Body of pancreas (tissue), 4 donors: ENCODE results near the gene KDM4B. TPM values are rescaled to one million over a fixed set of nuclear protein-coding genes. Genes with fewer than 3 reads are reported as not detected.
A peak's percentile ranks its signal among the peaks of the same experiment; 100 is the strongest.

Experiments used
- ATAC-seq: fragments of 150-250 bp; one replicate; pipeline ENCODE4 v1.9.1; 2016
- DNase-seq, 4 donors: peaks; one replicate each; pipeline ENCODE4 v3.0.0-alpha.2; 2019
- H3K27ac ChIP-seq, 4 donors: fragments of 200-600 bp; sonication (generic); 1 replicate in 3 of 4; 2 replicates in 1 of 4; pipeline versions ENCODE4 v1.5.1 to v1.6.1; 2016 to 2019; ENCODE audit warnings: mild to moderate bottlenecking in 1 of 4, mixed read lengths in 1 of 4, moderate library complexity in 1 of 4
- H3K27me3 ChIP-seq, 2 donors: fragments of 200-600 bp; sonication (generic); one replicate each; pipeline ENCODE4 v1.6.0; 2016; ENCODE audit warnings: mild to moderate bottlenecking in 1 of 2
- H3K36me3 ChIP-seq, 2 donors: fragments of 200-600 bp; sonication (generic); replicated peaks in 1 of 2; 2 replicates each; pipeline ENCODE4 v1.5.1; 2016; ENCODE audit warnings: low read depth in 2 of 2; ENCODE audit not compliant: insufficient read depth in 1 of 2
- H3K4me1 ChIP-seq: fragments of 200-600 bp; sonication (generic); one replicate; pipeline ENCODE4 v1.6.0; 2016
- H3K4me3 ChIP-seq, 2 donors: fragments of 200-600 bp; sonication (generic); 1 replicate in 1 of 2; 2 replicates in 1 of 2; pipeline ENCODE4 v1.5.1; 2016 to 2019
- H3K9me3 ChIP-seq, 3 donors: fragments of 200-600 bp; sonication (generic); 1 replicate in 2 of 3; 2 replicates in 1 of 3; pipeline ENCODE4 v1.5.1; 2016
- POLR2A ChIP-seq, 3 donors: fragments of 450-650 bp; IDR thresholded peaks; one replicate each; pipeline ENCODE4 v1.6.1; 2016; ENCODE audit warnings: antibody characterized with exemption in 3 of 3, mild to moderate bottlenecking in 2 of 3
- WGBS, 2 donors: methylation state at CpG; one replicate each; pipeline ENCODE4 v1.1.5; 2017; 5-methylcytosine and 5-hydroxymethylcytosine counted together
- intact Hi-C: fragments of 100-400 bp; cut with DNase I; formaldehyde crosslinking; loops from one replicate; pipeline ENCODE4 v1.15.1; 2023
- total RNA-seq, 2 donors: library from RNA; depleted of rRNA; stranded (reverse); fragments of >200 nt; gene quantifications; one replicate each; pipeline ENCODE4 v1.1.0, GENCODE V29; 2016
- TF ChIP-seq, protein P1 (sequence below), 7 experiments: fragments of 450-650 bp in 4 of 7; fragments of 200-600 bp in 3 of 7; sonication (generic) in 3 of 7; IDR thresholded peaks; one replicate each; pipeline ENCODE4 v1.5.1; 2016 to 2019; ENCODE audit warnings: antibody characterized with exemption in 7 of 7

The KDM4B gene
- total RNA-seq, 2 donors from 2014 or later, result 18.9 to 35.3 TPM

- Histone ChIP-seq H3K27me3 (no peaks in the 10 kb centered on the region), H3K27ac (no peak overlapping the region), H3K4me1 (peaks cover 17% of the 10 kb centered on the region), H3K36me3 (no peaks in the 10 kb centered on the region), H3K4me3 (no peak overlapping the region), H3K9me3 (no peaks in the 10 kb centered on the region)
- no peak for ATAC-seq
- 58 to 67% methylated on average over 10 to 11 of the region's 11 CpGs for WGBS, 2 donors
- no peak for DNase-seq
- intact Hi-C loops, result no loop called here
- TF ChIP-seq POLR2A (IDR thresholded peaks at IDR 0.05), result no peak
- TF ChIP-seq, protein P1, sequence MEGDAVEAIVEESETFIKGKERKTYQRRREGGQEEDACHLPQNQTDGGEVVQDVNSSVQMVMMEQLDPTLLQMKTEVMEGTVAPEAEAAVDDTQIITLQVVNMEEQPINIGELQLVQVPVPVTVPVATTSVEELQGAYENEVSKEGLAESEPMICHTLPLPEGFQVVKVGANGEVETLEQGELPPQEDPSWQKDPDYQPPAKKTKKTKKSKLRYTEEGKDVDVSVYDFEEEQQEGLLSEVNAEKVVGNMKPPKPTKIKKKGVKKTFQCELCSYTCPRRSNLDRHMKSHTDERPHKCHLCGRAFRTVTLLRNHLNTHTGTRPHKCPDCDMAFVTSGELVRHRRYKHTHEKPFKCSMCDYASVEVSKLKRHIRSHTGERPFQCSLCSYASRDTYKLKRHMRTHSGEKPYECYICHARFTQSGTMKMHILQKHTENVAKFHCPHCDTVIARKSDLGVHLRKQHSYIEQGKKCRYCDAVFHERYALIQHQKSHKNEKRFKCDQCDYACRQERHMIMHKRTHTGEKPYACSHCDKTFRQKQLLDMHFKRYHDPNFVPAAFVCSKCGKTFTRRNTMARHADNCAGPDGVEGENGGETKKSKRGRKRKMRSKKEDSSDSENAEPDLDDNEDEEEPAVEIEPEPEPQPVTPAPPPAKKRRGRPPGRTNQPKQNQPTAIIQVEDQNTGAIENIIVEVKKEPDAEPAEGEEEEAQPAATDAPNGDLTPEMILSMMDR (IDR thresholded peaks at IDR 0.05), result no peak
Observed at GRCh38 chr19:4987256-4987655, 18.3 kb downstream of the KDM4B start.

DNA sequence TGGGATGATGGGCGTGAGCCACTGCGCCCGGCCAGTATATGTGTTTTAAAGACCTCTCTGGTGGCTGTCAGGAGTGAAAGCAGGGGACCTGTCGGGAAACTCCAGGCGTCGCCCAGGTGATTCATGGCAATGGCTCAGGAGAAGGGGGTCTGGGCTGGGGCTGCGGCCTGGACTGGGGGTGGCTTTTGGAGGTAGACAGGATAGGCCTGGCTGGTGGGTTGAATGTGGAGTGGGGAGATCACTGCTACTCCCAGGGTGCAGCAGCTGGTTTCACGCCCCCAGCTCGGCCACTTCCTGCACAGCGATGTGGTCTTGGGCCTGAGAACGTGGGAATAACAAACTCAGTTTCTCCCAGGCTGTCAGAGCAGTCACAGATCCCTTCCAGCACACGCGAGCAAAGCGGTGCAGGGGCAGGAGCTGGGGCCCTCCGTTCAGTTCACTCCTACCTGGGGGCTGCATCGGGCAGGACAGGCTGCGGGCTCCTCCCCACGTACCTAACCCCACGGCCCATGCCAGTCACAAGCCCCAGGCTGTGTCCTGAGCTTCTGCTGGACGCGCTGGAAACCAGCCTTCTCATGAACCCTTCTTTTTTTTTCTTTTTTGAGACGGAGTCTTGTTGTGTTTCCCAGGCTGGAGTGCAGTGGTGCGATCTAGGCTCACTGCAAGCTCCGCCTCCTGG is 18.9 kb downstream of the KDM4B start:
- DNase-seq (no peak), ATAC-seq (no peak)
- Histone ChIP-seq H3K9me3 (no peaks in the 10 kb centered on the region), H3K36me3 (no peaks in the 10 kb centered on the region), H3K27ac (no peak overlapping the region), H3K27me3 (no peaks in the 10 kb centered on the region), H3K4me3 (no peak overlapping the region), H3K4me1 (peaks cover 17% of the 10 kb centered on the region)
- TF ChIP-seq POLR2A (IDR thresholded peaks at IDR 0.05), result no peak
- TF ChIP-seq, protein P1 (IDR thresholded peaks at IDR 0.05), result no peak
- intact Hi-C loops, result no loop called here
- 83 to 90% methylated on average over 21 to 24 of the region's 24 CpGs for WGBS, 2 donors

DNA sequence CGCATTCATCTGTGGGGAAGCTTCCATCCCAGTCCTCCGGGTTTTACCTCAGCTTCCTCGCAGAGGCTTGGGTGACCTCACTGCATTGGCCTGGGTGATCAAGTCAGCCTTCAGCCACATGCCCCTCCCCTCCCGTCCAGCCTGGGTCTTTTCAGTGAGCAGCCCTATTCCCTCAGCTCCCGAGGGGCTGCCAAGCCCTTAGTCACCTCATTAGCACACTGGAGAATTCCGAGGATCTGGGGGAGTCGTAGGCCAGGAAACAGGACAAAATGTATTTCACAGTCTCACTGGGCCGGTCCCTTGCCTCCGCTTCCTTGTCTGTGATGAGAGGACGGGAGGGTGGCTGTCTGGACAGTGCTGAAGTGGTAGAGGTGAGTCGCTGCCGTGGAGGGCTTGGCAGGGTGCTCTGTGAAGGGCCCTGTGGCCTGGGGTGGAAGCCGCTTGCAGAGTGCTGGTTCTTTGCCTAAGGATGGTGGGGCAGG is 19.9 kb downstream of the KDM4B start:
- 69 to 74% methylated on average over 11 to 13 of the region's 13 CpGs for WGBS, 2 donors
- Histone ChIP-seq H3K4me1 (peaks cover 17% of the 10 kb centered on the region), H3K36me3 (no peaks in the 10 kb centered on the region), H3K27me3 (no peaks in the 10 kb centered on the region), H3K27ac (no peak overlapping the region), H3K9me3 (no peaks in the 10 kb centered on the region), H3K4me3 (no peak overlapping the region)
- ATAC-seq (peak; percentile 39), DNase-seq (peak in 1 of 4 donors; percentile 37)
- no peak for TF ChIP-seq POLR2A (IDR thresholded peaks at IDR 0.05)
- TF ChIP-seq, protein P1 (IDR thresholded peaks at IDR 0.05), result no peak
- intact Hi-C loops, result no loop called here

DNA sequence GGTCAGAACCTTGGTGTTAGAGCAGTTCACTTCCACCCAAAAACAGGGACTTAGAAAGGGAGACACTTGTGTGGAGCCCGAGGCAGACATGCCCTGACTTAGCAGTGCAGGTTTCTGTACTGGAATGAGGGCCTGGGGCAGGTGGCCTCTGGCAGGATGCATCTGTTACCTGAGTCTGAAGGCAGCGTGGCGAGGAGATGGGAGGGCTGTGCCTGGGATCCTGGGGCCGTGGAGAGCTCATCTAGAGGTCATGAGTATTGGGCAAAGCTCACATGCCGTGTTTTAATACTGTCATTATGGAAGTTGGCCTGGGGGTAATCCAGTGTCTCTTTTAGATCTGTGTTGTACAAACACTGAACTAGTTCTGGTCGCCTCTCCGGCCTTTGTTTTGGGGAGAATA is 21.4 kb downstream of the KDM4B start:
- H3K9me3 ChIP-seq, result no peaks in the 10 kb centered on the region
- intact Hi-C loops, result no loop called here
- H3K4me3 ChIP-seq, result no peak overlapping the region
- H3K27me3 ChIP-seq, result no peaks in the 10 kb centered on the region
- 84 to 92% methylated on average over 7 of the region's 7 CpGs for WGBS, 2 donors
- no peak overlapping the region for H3K27ac ChIP-seq
- peaks cover 17% of the 10 kb centered on the region for H3K4me1 ChIP-seq
- TF ChIP-seq, protein P1 (IDR thresholded peaks at IDR 0.05), result no peak
- no peak for TF ChIP-seq POLR2A (IDR thresholded peaks at IDR 0.05)
- DNase-seq, result no peak
- ATAC-seq, result no peak
- H3K36me3 ChIP-seq, result no peaks in the 10 kb centered on the region

DNA sequence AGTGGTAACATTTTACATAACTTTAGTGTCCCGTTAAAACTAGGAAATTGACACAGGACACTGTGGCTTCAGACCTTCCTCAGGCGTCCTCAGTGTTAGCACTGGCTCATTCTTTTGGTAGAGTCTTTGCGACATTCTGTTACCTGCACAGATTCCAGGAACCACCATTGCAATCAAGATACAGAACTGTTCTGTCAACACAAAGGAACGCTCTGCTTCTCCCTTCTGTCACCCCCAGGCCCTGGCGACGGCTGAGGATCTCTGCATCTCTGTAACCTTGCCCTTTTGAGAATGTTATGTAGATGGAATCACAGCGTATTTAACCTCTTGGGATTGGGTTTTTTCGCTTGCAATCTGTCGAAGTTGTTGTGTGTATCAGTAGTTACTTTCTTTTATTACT is 22.6 kb downstream of the KDM4B start:
- no peaks in the 10 kb centered on the region for H3K27me3 ChIP-seq
- peaks cover 8% of the 10 kb centered on the region for H3K4me1 ChIP-seq
- DNase-seq, result no peak
- no peaks in the 10 kb centered on the region for H3K36me3 ChIP-seq
- intact Hi-C loops, result no loop called here
- H3K27ac ChIP-seq, result no peak overlapping the region
- H3K9me3 ChIP-seq, result no peaks in the 10 kb centered on the region
- ATAC-seq, result no peak
- TF ChIP-seq, protein P1 (IDR thresholded peaks at IDR 0.05), result no peak
- TF ChIP-seq POLR2A (IDR thresholded peaks at IDR 0.05), result no peak
- 78 to 93% methylated on average over 9 of the region's 9 CpGs for WGBS, 2 donors
- no peak overlapping the region for H3K4me3 ChIP-seq
